Activated CD4-positive, CD25-positive, alpha-beta regulatory T cell treated with anti-CD3 and anti-CD28 coated beads, Interleukin-2, amount 50 U/mL, for 24 hours (primary cell): Measurements from ENCODE around the gene C3orf18.

ENCODE experiments used
- ATAC-seq, 2 donors: fragments of 150-1000 bp; cut with Tn5 transposase; one replicate each; pipeline ENCODE4 v1.10.0; 2021; ENCODE audit warnings: mild to moderate bottlenecking in 1 of 2, moderate library complexity in 1 of 2

The C3orf18 gene

DNA sequence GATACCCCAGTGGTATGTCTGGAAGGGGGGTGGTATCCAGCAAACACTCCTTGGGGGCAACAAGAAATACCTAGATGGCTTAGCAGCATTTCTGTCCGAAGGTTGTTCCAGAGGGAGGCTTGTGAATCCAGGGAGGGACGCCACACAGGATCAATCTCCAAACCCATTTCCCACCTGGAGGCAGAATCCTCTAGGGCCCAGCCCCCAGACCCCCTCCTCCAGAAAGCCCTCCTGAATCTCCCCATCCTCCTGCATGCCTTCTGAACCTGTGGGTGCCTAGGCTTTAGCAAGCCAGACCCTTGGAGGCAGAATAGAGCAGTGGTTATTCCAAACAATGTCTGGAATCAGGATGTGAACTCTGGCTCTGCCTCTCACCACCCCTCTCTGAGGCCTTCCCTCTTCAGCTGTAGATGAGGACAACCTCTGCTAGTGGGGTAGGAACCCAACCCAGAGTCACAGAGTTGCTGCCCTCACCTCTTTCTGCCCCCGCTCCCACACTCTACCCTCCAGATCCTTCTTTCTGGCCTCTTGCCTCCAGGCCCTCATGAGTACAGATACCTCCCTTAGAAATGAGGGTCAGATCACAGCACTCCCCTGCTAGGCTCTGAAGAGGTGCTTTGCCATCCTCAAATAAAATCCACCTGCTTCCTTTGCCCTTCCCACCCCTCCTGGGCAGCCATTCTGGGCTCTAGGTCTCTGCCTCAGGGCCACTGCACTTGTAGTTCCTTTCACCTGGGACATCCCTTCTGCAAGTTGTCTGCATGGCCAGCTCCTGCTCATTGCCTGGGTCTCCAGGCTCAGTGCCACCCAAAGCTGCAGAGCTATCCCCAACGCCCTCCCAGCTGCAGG is 35.9 kb upstream of the C3orf18 start:
- no peak for ATAC-seq

DNA sequence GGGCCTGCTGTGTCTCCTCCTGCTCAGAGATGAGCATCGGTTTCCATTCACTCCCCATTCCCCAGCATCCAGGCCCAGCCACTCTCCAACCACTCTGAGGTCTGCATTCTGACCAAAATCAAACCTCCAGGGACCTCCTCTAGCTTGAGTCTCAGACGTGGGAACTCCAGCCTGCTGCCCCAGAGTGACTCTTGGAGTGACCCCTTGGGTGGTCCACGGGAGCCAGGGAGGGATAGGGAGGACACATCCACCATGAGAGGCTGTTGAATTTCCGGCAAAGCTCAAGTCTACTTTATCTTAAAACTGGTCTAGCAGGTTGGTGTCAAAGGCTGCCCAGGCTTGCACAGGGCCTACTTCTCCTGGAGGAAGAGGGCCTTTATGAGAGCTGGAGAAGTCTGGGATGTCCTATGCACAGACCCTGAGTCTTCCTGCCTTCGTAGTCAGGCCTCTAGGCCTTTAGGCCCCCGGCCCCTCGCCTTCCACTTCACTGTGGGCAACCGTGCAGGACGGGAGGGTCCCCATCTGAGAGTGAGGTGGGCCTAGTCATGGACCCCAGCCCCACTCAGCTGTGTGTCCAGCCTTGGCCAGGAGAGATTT is 35.1 kb upstream of the C3orf18 start:
- ATAC-seq = no peak

DNA sequence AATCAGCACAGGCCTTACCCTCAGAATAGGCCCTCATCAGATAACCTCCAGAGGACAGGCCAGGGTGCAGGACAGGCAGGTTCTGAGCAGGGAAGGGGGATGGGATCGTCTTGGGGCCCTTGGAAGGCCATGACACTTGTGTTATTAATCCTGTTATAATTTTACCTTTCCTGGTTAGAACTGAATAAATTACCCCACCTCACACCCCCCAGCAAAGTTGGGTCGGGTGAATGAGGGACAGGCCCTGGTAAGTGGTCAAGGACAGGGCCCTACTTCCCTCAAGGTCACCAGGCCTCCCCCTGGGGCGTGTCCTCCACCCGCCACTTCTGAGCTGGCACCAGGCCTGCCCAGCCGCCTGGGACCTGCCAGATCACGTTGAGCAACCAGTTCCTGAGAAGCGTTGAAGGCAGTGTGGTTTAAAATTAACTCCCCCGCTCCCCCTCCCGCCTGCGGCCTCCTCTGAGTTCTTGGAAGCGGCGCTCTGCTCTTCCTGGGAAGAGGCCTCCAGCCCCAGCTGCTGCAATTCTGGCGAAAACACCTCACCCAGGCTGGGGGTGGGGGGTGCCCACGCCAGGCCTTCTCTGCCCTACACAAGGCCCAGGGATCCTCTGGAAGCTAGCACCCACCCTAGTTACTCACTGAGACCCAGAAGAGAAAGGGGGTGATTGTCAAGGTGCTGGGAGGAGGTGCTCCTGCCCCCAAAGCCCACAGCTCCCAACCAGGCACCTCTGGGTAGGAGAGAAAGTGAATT is 33.5 kb upstream of the C3orf18 start:
- peak; percentile 79 to 80 for ATAC-seq

DNA sequence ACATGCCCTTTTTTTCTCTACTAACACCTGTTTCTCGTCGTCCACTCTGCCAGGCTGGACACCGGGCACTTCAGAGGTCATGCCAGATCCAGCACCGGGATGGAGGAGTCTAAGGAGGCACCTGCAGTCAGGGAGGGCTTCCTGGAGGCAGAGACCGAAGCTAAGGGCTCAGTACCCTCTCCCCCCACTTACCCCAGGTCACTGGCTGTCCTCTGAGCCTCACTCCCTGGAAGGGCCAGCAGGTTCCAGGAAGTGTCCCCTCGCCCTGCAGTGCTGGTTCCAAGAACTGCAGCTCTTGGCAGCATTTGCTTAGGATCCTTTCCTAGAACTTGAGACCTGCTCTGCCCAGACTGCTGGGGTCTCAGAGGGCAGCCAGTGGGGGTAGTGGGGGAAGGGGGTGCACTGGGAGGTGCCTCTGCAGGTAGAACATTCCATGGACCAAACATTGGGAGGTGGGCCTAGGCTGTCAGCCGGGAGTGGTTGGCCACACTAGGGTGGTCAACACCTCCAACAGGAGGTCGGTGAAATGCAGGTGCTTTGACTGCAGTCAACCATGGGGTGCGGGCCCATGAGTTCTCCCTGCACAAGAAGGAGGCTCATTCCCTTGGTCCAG is 32.7 kb upstream of the C3orf18 start:
- no peak for ATAC-seq

DNA sequence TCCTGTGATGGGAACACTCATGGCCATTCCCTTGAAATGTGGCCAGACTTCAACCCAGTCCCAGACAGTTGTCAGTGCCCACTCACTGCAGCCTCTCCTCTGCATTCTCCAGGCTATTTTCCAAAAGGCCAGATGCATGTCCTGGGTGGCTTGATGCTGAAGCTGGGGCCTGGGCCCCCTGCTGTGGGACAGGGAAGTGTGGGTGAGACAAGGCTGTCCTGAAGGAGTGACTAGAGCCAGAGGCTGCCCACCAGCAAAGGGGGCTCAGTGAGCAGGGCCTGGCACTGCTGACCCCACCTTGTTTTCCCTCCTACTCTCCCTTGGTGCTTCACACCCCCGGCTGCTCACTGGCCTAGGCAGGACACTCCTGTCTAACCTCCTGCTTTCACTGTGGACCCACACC is 32.2 kb upstream of the C3orf18 start:
- ATAC-seq = no peak

DNA sequence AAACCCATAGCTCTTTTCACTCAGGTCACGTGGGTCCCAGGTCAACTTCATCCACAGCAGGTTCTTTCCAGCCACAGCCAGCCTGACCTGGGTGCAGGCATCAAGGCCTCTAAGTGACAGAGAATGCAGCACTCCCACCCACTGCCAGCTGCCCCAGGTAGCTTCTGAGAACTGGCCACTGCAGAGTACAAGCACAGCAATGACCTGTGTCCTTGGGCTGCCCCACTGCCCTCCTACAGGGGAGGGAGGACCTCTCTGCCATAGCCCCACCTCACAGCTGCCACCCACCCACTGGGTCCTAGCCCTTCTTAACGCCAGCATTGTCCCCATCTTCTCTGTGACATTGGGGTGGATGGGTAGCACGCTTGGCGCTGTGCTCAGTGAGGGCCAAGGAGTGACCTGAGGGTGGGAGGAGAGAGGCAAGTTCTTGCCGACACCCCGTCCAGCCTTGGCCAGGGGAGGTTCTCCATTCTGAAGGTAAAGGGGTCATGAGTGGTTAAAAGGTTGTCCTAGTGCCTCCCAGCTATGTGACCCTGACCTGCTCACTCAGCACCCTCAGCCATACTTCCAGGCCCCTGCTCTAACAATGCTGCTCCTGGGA is 31.7 kb upstream of the C3orf18 start:
- no peak for ATAC-seq

DNA sequence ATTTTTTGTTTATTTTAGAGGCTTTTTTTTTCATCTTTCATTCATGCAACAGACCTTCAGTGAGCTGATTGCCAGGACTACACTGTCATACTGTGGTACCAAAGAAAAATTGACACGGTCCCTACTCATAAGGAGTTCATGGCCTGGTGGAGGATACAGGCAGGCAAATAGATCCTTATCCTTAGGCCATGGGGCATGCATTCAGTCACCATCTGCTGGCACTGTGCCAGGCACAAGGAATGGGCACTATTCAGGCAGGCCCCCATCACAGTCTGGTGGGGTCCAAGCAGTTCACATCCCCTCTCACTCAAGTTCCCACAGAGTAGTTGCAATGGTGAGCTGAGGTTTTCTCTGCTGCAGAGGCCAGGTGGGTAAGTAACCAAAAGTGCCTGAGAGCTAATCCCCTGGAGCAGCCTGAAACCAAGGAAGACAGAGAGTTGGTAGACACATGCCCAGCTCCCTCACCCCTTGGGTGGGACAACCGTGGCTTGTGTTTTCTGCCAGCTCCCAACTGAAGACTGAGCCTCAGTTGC is 26.8 kb upstream of the C3orf18 start:
- no peak for ATAC-seq

DNA sequence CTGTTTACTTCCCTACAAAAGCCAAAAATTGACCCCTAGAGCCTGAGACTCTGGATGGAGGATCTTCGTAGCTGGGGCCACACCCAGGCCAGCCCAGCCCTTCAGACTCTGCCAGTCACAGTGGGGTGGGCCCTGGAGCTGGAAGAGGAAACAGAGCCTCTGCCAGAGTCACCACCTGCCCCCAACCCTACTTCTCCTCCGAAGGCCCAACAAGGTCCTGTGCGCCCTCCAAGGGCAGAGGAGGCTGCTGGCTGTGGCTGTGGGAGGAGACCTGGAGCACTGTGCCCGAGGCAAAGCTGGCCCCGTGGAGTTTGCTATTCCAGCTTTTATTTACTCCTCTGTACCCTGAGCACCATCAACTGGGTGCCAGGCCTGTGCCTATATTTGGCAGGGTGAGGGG is 25.0 kb upstream of the C3orf18 start:
- ATAC-seq = no peak

DNA sequence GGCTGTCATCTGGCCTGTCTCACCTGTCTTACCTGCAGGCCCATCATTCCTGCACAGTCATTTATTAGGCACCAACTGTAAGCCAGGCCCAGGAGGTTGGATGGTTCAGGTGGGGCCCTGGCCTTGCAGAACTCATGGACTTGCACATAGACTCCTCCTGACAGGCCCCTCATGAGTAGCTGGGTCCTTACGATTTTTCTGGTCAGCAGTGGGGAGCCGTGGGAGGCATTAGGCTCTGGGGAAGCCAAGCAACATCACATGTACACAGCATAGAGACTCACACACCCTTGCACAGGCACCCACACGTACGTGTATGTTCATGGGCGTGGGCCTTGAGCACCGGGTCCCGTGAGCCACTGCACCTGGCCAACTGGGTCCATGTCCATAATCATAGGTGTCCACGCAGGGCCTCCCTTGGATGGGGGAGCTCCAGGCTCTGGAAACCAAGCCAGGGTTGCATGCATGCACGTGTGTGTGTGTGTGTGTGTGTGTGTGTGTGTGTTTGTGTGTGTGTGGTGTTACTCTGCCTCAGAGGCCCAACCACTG is 23.7 kb upstream of the C3orf18 start:
- ATAC-seq = peak; percentile 2 to 9

DNA sequence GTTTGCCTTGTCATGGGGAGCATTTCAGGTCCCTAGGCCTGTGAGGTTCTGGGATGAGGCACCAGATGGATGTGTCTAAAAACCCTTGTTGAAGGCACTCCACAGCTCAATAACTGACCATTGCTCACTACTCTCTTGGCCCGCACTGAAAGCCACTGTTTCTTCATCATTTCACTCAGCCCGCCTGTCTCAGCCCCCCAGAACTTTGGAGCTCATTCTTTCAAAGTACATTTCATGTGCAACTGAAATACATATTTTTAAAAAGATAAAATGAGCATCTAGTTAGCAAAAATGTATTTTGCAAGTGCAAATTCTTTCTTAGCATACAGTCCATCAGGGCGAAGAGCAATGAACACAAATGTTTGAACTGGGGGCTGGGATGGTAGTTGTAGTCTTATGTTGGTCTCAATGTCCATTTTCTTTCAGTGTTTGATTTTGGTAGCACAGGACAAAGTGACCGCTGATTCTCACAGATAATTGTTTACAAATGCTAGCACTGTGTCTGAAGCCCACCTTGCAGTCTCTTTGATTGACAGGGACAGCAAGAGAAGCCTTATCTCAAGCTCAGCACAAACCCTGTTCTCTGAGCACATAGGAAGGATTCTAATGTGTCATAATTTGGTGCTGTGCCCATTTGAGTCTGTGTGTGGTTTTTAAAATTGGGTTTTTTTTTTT is 21.3 kb upstream of the C3orf18 start:
- ATAC-seq = no peak

DNA sequence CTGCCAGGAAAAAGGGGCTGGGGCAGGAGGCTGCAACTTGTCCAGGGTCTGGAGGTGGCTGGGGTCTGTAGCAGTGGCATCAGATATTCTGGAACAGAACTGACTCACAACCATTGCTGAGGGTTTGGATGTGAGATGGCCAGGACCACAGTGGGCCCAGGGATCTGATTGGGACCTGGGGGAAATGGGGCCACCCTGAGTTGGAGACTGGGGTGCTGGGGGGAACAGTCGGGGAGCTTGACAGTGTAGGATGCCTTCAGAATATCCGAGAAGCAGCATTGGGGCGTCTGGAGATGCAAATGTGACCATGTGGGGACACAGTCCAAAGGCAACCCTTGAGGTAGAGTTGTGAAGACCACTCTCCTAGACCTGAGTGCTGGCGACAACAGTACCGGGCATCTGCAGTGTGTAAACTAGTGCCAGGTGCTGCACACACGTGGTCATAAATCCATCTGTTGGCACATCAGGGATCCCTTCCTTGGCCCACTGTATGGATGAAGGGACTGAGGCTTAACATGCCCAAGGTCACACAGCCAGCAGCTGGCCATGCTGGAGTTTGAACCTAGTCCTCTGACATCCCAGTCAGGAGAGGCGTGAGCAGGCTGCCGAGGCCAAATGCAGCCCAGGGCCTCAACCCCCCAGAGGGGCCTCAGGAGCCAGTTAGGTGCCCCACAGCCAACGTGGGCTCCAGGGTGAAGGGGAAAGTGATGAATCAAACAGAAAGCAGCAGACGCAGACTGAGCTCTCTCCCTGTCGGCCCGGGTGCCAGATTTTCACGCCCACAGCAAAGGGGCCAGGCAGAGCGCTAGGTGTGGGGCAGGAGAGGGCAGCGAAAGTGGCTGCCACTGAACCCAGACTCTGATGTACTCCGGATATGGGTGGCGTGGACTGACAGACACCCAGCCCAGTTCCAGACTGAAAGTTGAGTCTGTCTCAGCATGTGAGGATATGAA is 20.5 kb upstream of the C3orf18 start:
- peak; percentile 49 to 62 for ATAC-seq

DNA sequence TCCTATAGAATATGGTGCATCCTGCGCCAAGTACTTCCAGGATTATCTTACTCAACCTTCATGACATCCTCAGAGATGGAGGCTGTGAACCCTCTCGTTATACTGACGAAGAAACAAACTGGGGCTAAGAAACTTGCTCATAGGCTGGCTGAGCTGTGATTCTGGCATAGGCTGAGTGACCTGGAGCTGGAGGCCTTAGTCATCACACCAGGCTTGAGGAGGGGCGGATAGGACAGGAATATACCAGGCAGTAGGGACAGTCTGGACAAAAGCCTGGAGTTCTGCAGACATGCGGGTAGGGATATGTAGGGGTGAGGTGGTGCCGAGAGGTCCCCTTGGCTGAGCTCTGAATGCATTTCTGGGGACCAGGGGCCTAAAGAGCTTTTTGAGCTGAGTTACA is 19.8 kb upstream of the C3orf18 start:
- no peak for ATAC-seq

DNA sequence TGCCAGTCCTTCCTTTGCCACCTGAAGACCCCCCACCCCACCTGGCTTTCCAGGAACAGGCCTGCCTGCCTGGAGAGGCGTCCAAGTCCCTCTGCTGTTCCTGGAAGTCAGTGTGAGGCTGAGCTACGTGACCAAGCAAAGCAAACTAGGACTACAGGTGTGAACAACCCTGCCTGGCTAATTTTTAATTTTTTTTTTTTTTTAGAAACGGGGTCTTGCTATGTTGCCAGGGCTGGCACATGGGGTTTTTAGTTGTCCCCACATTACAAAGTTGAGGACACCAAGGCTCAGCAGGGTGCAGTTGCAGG is 19.2 kb upstream of the C3orf18 start:
- no peak for ATAC-seq

DNA sequence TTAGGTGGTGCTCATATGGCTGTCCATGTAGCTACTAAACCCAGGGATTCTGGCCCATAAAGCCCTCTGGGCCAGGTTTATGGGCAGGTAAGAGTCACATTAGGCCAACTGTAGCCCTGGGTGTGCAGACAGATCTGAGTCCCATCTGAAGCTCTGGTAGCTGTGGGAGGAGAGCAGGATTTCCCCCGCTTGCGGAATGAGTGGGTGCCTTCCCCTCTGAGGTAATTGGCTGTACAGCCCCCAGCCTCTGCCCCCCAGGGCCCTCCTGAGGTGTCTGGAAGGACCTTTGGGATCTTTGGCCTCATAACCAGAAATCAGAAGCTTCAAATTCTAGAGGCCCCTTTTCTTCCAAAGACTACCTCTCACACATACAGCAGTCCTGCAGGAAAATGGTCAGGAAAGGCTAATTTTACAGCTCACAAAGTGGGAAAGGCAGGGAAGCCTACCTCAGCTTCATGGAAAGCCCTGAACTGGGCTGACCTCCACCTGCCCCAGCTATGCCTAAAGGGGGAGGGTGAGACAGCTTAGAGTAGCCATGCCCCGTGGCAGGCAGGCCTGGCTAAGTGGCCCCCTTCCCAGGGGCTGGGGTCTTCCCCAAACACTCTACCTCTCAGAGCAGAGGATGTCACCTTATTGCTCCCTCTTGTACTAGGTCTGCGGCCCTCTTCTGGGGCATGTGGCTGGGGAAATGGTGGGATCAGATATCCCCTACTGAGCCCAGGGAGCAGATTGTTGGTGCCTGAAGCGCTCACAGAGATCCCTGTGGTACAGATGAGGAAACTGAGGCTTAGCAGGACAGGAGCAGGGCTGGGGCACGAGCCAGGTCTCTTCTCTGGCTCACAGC is 18.6 kb upstream of the C3orf18 start:
- ATAC-seq = no peak

DNA sequence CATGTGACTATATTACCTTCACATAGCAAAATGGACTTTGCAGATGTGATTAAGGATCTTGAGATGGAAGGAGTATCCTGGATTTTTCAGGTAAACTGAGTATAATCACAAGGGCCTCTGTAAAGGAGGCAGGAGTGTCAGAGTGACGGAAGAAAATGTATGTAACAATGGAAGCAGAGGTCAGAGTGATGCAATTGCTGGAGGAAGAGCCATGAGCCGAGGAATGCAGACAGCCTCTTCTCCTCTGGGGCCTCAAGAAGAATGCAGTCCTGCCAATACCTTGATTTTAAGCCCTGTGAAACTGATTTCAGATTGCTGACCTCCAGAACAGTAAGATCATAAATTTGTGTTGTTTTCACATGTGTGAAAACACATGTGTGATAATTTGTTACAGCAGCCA is 16.8 kb upstream of the C3orf18 start:
- no peak for ATAC-seq

DNA sequence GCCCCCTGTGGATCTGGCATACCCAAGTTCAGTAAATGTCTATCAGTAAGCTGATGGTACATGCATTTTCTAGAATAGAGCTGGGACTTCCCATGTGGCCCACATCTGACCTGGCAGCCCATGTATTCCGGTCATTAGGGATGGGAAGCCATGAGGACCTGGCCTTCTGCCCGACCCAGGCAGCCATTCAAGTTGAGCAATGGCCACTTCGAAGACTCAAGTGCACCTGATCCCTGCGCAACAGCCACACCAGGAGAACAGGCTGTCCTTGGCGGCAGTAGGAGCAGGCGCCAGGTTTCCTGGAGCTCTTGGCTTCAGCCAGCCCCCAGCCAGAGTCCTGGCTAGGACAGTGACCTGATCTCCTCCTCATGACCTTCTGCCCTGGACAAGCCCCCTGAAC is 16.4 kb upstream of the C3orf18 start:
- no peak for ATAC-seq

DNA sequence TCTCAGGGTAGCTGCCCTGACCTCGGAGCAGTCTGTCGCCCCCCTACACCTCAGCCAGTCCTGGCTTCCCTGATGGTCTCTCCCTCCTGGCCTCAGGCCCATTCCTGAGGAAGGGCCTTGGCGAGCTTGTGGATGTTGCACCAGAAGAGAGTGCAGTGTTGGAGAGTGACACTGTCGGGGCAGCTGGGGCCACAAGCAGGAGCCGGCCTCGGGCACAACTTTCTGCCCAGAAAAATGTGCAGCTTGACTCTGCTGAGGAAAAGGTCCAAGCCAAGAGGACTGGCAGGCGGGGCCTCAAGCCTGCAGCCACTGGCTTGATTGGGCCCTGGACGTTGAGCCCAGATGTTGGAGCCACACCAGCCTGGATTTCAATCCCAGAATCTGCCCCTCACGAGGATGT is 14.5 kb upstream of the C3orf18 start:
- no peak for ATAC-seq

DNA sequence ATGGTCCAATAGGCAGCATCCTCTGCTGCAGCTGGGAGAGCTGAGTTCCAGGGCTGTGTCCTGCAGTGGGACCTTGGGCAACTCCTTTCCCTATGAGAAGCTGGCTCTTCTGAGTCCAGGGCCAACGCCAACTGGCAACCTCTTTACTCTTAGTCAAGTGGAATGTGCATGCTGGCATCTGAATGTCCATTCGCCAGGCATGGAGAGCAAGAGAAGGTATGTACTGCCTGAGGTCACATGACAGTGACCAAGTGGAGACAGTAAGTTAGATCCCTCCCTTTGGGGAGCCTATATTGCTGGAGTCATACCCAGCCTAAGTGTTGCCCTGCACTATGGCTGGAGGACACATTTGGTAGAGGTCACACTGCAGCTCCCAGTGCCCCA is 13.9 kb upstream of the C3orf18 start:
- no peak for ATAC-seq

DNA sequence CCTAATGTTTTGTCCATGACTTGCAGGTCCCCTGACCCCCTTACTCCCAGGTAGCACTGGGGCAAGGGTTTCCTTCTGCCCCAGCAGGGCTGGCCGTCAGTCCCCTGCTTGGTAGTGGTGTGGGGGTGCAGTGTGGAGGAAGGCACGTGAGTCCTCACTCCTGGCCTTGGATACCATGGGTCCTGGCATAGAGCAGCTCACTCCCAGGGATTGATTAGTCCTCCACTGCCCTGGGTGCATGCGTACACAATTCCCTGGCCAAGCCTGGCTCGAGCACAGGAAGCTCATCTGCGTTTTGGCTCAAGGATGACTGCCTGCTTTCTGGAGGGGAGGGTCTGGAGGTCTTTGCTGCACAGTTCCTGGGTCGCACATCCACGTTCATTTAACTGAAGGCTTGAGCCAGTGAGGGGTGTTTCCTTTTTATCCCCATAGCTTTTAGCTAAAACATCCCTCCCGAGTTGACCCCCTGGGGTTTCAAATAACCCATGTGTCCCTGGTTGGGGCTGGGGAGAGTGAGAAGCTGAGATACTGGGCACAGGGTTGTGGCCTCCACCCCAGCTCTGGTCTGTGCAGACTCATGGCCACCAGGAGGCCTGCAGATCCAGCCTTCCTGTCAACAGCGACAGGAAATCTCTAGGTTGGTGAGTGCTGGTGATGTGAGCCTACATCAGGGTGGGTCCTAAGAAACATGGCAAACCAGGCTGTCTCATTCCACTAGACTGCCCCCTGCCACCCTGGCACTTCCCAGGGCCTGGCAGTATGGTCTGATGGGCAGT is 13.3 kb upstream of the C3orf18 start:
- peak in 1 of 2 donors; percentile 42 for ATAC-seq
